Loucy (cell line): ENCODE measurements around the gene LIN7B.

Experiments
- H2AFZ ChIP-seq: fragments of 200-600 bp; sonication (generic); 2 replicates; pipeline ENCODE4 v1.6.0; 2016; ENCODE audit warnings: antibody characterized with exemption, mild to moderate bottlenecking, low read length, moderate library complexity
- H3F3A ChIP-seq: fragments of 200-600 bp; 2 replicates; pipeline ENCODE4 v1.6.0; 2016; ENCODE audit warnings: antibody characterized with exemption, low read depth, mild to moderate bottlenecking
- H3K27me3 ChIP-seq: fragments of 200-600 bp; sonication (generic); 2 replicates; pipeline ENCODE4 v1.6.1; 2014; ENCODE audit warnings: low read length, mild to moderate bottlenecking; ENCODE audit not compliant: insufficient read depth, poor library complexity, severe bottlenecking
- H3K36me3 ChIP-seq: fragments of 200-600 bp; sonication (generic); 2 replicates; pipeline ENCODE4 v1.6.1; 2016; ENCODE audit warnings: low read length; ENCODE audit not compliant: insufficient read depth
- H3K4me1 ChIP-seq: fragments of 200-600 bp; sonication (generic); 2 replicates; pipeline ENCODE4 v1.5.1; 2014; ENCODE audit warnings: low read length, mild to moderate bottlenecking; ENCODE audit not compliant: insufficient read depth, poor library complexity, severe bottlenecking
- H3K4me2 ChIP-seq: fragments of 200-600 bp; sonication (generic); 2 replicates; pipeline ENCODE4 v1.6.0; 2014; ENCODE audit warnings: antibody characterized with exemption, low read length, low read depth, mild to moderate bottlenecking; ENCODE audit not compliant: poor library complexity, severe bottlenecking
- H3K4me3 ChIP-seq: fragments of 200-600 bp; sonication (generic); 2 replicates; pipeline ENCODE4 v1.5.1; 2014; ENCODE audit warnings: low read length, mild to moderate bottlenecking, mixed read lengths; ENCODE audit not compliant: poor library complexity, severe bottlenecking
- H3K79me2 ChIP-seq: fragments of 200-600 bp; sonication (generic); 2 replicates; pipeline ENCODE4 v1.6.1; 2014; ENCODE audit warnings: low read length; ENCODE audit not compliant: insufficient read depth
- H3K9ac ChIP-seq: fragments of 200-600 bp; sonication (generic); 2 replicates; pipeline ENCODE4 v1.6.0; 2014; ENCODE audit warnings: mild to moderate bottlenecking, low read depth, low read length, moderate library complexity; ENCODE audit not compliant: poor library complexity, severe bottlenecking
- H3K9me2 ChIP-seq: fragments of 200-600 bp; sonication (generic); replicated peaks from 2 replicates; pipeline ENCODE4 v1.6.1; 2016; ENCODE audit warnings: low read depth, low read length, mixed read lengths
- H3K9me3 ChIP-seq: fragments of 200-600 bp; sonication (generic); 2 replicates; pipeline ENCODE4 v1.6.1; 2014; ENCODE audit warnings: mild to moderate bottlenecking, antibody characterized with exemption, low read length, low read depth; ENCODE audit not compliant: insufficient read depth
- H4K20me1 ChIP-seq: fragments of 200-600 bp; sonication (generic); 2 replicates; pipeline ENCODE4 v1.6.0; 2014; ENCODE audit warnings: antibody characterized with exemption, low read length, mild to moderate bottlenecking; ENCODE audit not compliant: insufficient read depth, poor library complexity, severe bottlenecking
- EZH2phosphoT487 ChIP-seq: fragments of 200-600 bp; IDR thresholded peaks from 2 replicates; pipeline ENCODE4 v1.6.1; 2018; ENCODE audit warnings: antibody characterized with exemption, mild to moderate bottlenecking, moderate library complexity, borderline replicate concordance
- TF ChIP-seq, protein P1 (sequence below): fragments of 200-600 bp; sonication (generic); conservative IDR thresholded peaks from 2 replicates; pipeline ENCODE4 v1.5.1; 2014; ENCODE audit warnings: mild to moderate bottlenecking, antibody characterized with exemption, low read length

The LIN7B gene

GRCh38 chr19:49148044-49148682 lies 34.0 kb downstream of the LIN7B start:
- Histone ChIP-seq H3K4me1 (peaks cover 18% of the 10 kb centered on the region), H3K4me2 (no peak overlapping the region), H4K20me1 (no peaks in the 10 kb centered on the region), H3K27me3 (no peaks in the 10 kb centered on the region), H3K36me3 (no peaks in the 10 kb centered on the region), H3K4me3 (no peak overlapping the region), H3K9me3 (no peaks in the 10 kb centered on the region), H3K79me2 (no peaks in the 10 kb centered on the region), H3F3A (no peaks in the 10 kb centered on the region), H2AFZ (no peak overlapping the region), H3K9me2 (no peaks in the 10 kb centered on the region), H3K9ac (no peak overlapping the region)
- TF ChIP-seq, protein P1, sequence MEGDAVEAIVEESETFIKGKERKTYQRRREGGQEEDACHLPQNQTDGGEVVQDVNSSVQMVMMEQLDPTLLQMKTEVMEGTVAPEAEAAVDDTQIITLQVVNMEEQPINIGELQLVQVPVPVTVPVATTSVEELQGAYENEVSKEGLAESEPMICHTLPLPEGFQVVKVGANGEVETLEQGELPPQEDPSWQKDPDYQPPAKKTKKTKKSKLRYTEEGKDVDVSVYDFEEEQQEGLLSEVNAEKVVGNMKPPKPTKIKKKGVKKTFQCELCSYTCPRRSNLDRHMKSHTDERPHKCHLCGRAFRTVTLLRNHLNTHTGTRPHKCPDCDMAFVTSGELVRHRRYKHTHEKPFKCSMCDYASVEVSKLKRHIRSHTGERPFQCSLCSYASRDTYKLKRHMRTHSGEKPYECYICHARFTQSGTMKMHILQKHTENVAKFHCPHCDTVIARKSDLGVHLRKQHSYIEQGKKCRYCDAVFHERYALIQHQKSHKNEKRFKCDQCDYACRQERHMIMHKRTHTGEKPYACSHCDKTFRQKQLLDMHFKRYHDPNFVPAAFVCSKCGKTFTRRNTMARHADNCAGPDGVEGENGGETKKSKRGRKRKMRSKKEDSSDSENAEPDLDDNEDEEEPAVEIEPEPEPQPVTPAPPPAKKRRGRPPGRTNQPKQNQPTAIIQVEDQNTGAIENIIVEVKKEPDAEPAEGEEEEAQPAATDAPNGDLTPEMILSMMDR: no peak
- no peak for TF ChIP-seq EZH2phosphoT487

- H3K9ac ChIP-seq: peak overlapping the region; percentile 83
- no peaks in the 10 kb centered on the region for H3F3A ChIP-seq
- peak overlapping the region; percentile 90 for H3K4me2 ChIP-seq
- H3K4me3 ChIP-seq: peak overlapping the region; percentile 84
- no peaks in the 10 kb centered on the region for H3K9me2 ChIP-seq
- peak overlapping the region; percentile 92; the same call in 1 of the 2 replicates for H2AFZ ChIP-seq
- no peaks in the 10 kb centered on the region for H3K9me3 ChIP-seq
- no peaks in the 10 kb centered on the region for H3K27me3 ChIP-seq
- H3K36me3 ChIP-seq: no peaks in the 10 kb centered on the region
- H3K79me2 ChIP-seq: no peaks in the 10 kb centered on the region
- H3K4me1 ChIP-seq: peaks cover 18% of the 10 kb centered on the region
- no peaks in the 10 kb centered on the region for H4K20me1 ChIP-seq
- TF ChIP-seq, protein P1: no peak
- TF ChIP-seq EZH2phosphoT487: no peak
These were observed 34.8 kb downstream of the LIN7B start for GRCh38 chr19:49148784-49149651.

GRCh38 chr19:49149652-49150105 lies 35.5 kb downstream of the LIN7B start:
- no peaks in the 10 kb centered on the region for H4K20me1 ChIP-seq
- H2AFZ ChIP-seq: peak overlapping the region; percentile 92
- peaks cover 18% of the 10 kb centered on the region for H3K4me1 ChIP-seq
- no peaks in the 10 kb centered on the region for H3K27me3 ChIP-seq
- H3F3A ChIP-seq: no peaks in the 10 kb centered on the region
- TF ChIP-seq EZH2phosphoT487: no peak
- TF ChIP-seq, protein P1: no peak
- no peaks in the 10 kb centered on the region for H3K9me3 ChIP-seq
- peak overlapping the region; percentile 83 for H3K9ac ChIP-seq
- no peaks in the 10 kb centered on the region for H3K79me2 ChIP-seq
- peak overlapping the region; percentile 84 for H3K4me3 ChIP-seq
- peak overlapping the region; percentile 90 for H3K4me2 ChIP-seq
- H3K9me2 ChIP-seq: no peaks in the 10 kb centered on the region
- no peaks in the 10 kb centered on the region for H3K36me3 ChIP-seq
